GM18499 (cell line): Measurements from ENCODE around the gene KRT76.

Experiments
- ATAC-seq: cut with Tn5 transposase; IDR thresholded peaks from one replicate; pipeline ENCODE4 v1.9.1; 2021; ENCODE audit warnings: moderate number of reproducible peaks; ENCODE audit not compliant: insufficient read depth, unreplicated experiment

Gene KRT76

GRCh38 chr12:52813885-52814709 lies 37.0 kb upstream of the KRT76 start, which contains the start of gene KRT4:
TSS of gene KRT4 (minus strand) at chr12:52814116. CDS start at chr12:52814058, 58 bp downstream.
- ATAC-seq: no peak

DNA sequence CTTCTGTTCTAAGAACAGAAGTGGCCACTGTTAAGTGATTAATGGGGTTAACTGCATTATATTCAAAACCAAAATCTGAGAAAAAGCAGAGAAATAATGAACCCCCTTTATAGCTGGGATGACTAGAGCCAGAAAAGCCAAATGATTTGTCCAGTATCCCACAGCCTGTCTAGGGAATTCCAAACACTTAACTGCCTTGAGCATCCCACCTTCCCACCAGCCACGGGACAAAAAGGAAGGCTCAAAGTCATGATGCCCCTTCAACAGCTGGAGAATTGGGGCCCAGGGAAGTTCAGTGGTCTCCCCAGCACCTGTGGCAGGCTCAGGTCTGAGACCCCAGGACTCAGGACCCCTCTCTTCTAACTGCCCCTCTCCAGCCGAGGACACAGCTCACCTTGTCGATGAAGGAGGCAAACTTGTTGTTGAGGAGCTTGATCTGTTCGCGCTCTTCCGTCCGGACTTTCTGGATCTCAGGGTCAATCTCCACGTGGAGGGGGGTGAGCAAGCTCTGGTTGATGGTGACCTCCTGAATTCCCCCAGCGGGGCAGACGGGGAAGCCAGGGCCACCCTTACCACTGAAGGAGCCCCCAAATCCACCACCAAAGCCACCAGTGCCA lies 36.2 kb upstream of the KRT76 start:
- no peak for ATAC-seq

DNA sequence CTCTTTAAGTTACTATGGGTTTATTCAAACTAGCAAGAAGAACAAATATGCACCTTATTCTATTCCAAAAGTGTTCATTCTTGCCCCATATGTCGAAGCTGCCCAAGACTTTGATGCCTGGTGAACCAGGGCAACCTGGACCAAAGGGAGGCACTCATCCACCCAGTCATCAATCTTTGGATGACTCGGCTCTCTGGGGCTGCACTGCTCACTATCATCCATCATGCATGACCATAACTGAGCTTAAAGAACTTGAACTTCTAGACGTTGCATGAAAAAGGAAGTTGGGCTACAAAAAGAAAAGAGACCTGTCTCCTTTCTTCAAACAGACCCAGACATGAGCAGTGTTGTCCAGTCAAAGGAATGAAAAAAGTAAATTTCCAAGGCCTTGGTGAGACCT lies 35.6 kb upstream of the KRT76 start:
- no peak for ATAC-seq

GRCh38 chr12:52812073-52812400 lies 34.9 kb upstream of the KRT76 start:
- ATAC-seq: no peak

DNA sequence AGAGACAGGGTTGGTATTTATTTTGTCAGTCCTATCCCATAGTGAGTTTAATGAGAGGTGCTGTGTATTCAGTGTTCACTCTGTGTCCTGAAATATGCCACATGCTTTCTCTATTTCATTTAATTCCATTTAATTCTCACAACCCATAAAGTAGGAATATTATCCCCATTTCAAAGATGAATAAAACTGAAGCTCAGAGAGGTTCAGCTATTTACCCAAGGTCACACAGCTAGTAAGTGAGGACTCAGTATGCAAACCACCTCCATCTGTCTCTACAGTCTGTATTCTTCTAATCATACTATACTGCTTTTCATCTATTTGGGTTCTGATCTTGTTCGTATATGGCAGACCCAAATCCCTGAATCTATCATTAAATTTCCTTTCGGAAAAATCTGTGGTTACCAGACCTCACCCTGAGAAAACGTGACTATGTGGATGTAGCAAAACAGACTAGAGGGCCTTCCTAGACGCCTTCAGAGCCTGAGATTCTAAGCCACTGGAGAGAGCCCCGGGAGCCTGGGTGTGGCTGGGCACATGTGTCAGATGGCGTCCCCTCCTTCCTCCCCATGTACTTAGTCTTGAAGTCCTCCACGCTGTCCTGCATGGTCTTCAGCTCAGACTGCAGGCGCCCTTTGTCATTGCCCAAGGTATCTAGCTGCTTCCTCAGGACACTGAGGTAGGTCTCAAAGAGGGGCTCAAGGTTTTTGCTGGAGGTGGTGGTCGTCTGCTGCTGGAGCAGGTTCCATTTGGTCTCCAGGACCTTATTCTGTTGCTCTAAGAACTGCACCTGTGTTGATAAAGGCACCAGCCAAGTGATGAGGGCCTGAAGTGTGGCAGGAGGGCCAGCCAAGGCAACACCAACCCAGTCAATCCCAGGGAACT lies 34.3 kb upstream of the KRT76 start:
- ATAC-seq: no peak

GRCh38 chr12:52810554-52810953 lies 33.4 kb upstream of the KRT76 start:
- ATAC-seq: no peak

DNA sequence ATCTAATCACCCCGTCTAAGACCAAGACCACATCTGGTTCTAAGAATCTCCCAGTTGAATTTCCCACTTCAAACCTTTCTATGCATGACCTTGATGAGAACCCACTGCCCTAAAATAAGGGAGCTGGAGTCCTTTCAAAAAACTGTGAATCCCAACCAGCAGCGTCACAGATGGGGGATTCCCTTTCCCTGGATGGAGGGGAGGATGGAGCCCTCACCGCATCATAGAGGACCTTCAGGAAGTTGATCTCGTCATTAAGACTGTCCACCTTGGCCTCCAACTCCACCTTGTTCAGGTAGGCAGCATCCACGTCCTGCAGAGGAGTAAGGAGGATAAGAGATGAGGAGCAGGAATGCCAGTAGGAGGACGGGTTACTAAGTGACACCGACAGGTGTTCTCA lies 32.0 kb upstream of the KRT76 start:
- ATAC-seq: no peak

DNA sequence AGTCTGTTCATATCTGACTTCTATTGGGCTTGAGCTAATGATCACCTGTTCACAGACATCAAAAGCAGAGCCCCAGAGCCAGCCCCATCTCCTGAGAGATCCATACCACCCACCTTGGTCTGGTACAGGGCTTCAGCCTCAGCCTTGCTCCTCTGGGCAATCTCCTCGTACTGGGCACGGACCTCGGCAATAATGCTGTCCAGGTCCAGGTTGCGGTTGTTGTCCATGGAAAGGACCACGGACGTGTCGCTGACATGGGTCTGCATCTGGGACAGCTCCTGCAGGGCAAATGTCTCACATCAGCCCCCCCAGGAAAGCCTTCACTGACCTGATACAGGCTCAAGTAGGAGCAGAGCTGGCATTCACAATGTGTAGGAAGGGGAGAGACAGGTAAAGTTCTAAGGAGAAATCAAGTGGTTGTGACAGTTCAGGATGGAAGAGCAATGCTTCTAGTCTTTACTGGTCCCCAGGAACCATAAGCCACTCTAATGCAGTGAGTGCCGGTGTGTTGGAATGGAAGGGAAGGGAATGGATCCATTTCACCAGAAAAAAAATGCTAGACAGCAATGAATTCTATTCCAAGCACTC lies 31.5 kb upstream of the KRT76 start:
- no peak for ATAC-seq

DNA sequence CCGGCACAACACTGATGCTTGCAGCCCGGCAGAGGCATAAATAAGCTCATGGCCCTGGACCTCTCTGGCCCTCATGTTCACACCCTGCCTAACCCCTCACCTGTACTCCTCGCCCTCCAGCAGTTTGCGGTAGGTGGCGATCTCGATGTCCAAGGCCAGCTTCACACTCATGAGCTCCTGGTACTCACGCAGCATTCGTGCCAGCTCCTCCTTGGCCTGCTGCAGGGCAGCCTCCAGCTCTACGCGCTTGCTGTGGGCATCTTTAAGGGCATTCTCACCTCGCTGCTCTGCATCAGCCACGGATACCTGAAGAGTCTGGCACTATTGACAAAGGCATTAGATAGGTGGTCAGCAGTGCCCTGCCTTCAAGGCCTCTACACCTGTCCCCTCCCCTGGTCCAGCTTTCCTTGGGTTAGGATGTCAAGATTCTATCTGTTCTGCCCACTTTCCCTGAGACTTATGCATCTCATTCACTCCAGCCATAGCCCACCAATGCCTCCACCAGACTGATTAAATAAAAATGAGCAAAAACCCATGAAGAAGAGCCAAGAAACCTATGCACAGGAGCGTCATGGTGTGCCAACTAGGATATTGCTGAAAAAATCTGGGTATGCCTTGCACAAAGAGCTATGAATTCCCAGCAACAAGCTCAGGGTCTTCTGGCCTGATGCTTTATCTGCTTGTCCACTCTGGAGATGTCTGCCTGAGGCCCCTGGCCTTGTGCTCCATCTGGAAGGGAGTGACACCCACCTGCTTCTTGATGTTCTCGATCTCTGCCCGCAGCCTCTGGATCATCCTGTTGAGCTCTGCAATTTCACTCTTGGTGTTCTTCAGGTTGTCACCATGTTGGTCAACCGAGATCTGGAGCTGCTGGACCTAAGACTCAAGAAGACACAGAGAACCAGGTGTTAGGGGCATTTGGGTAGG lies 30.7 kb upstream of the KRT76 start:
- ATAC-seq: no peak

DNA sequence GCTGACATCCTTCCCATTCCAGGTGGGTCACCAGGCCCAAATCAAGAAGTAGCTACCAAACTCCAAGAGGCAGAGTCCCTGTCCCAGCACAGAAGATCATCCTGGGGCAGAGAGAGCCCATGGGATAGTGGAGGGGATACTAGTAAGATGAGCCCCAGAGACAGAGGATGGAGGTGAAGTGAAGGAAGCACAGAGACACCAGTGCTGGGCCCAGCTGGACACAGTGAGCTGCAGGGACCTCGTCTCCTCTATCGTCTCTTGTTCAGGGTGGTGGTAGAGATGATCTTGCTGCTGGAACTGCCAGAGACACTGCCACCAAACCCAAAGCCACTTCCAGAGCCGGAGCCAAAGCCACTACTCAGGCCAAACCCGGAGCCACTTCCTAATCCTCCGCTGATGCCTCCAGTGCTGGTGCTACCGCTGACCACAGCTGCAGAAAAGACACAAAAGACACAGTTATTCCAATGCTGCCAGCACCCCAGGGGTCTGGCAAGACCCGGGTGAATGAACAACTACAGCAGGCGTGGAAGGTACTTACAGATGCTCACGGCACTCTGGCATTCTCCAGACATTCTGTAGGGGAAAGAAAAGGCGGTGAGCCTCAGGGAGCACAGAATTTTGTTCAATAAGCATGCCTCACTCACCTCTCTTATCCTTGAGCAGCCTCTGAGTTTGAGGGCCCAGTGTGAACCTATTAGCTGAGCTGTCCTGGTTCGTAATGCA lies 29.8 kb upstream of the KRT76 start:
- no peak for ATAC-seq

GRCh38 chr12:52806169-52806811 lies 29.1 kb upstream of the KRT76 start:
- no peak for ATAC-seq

DNA sequence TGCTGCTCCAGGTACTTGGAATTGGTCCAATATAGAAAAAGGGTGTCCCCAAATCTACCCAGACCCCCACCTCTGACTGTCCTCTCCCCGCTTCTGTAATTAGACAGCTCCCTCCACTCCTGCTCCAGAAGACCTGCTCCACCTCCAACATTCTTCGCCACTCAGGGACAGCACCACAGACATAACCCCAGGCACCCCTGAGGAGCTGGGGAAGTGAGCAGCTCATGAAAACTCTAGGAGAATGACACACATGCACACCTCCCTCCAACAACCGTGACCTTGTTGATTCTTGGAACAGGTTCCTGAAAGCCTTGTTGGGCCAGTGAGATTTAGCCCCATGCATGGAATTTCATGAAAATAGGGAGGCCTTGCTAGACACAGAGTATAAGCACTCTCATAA lies 28.6 kb upstream of the KRT76 start:
- no peak for ATAC-seq

DNA sequence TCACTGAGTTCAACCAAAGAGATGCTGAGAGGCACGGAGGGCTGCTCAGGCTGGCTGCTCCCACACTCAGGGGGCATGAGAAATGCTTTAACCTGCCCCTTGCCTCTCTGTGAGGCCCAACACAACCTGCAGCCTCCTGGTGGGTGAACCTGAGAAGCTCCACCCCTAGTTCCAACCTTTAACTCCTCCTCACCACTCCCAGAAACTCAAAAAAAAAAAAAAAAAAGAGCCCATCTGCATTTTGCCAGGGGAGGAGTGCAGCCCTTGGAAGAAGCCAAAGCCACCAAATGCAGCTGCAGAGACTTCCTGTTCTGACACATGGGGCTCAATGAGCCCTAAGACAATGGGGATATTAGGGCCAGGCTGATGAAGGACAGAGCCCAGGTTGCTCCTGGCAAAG lies 27.9 kb upstream of the KRT76 start:
- no peak for ATAC-seq

DNA sequence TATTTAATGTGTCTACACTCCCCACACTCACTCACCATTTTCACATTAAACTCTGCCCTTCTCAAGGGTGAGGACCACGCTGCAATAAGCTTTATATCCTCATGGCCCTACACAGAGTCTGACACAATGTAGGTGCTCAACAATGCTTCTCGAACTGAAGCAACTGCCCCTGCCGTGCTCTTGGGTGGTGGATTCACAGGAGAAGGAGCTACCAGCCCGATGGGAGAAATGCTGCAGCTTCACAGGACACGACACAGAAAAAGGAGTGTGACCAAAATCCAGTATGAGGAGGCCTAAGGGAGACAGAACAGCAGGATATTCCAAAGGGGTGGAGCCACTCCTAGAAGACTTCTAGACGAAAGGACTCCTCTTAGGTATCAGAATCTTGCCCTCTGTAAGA lies 25.3 kb upstream of the KRT76 start:
- no peak for ATAC-seq

- ATAC-seq: no peak
Observed at GRCh38 chr12:52801773-52802172, 24.6 kb upstream of the KRT76 start.

GRCh38 chr12:52800259-52800917 lies 23.2 kb upstream of the KRT76 start:
- no peak for ATAC-seq

DNA sequence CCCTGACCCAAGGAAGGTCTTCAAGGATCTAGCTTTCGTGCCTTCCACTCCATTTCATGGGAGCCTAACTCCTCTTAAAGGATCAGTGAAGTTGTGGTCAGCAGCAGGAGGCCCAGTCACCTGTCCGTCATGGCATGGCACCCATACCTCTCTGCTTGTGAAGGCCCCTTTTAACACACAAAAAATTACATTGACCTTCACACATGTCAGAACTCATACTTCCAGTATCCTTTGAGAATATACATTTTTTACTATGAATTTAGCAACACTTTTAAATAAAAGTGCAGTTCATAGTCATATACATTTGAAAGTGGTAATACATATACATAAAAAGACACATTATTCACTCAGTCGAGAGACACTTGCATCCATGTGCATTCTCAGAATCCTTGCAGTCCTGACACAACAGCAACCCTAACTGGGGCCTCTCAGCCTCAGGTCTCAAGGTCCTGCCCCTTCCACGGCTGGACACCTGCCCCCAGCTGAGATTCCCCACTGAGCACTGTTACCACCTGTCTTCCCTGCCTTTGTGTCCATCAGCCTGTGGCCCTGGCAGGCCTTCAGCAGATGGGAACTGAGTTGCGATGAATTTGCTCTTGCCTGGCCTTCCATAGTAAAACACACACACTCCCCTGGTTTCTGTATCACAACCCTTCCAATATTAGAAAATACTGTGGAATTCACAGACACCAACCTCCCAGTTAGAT lies 22.5 kb upstream of the KRT76 start:
- ATAC-seq: no peak
